ENCODE data around the gene SYT17.

Gene SYT17

GRCh38 chr16:19284207-19284606, 116.2 kb downstream of the SYT17 start:
- peak; percentile 3 for DNase-seq (ENCODE audit: low read depth, low spot score)
- no peak overlapping the region for H3K4me3 ChIP-seq (ENCODE audit: low read depth, low read length)
- no peak for TF ChIP-seq CTCF (IDR thresholded peaks at IDR 0.05; ENCODE audit: low read depth, low read length)
- in situ Hi-C loops (cut with HindIII; ENCODE audit: low sequenced_read_pairs) = no loop called here

DNA sequence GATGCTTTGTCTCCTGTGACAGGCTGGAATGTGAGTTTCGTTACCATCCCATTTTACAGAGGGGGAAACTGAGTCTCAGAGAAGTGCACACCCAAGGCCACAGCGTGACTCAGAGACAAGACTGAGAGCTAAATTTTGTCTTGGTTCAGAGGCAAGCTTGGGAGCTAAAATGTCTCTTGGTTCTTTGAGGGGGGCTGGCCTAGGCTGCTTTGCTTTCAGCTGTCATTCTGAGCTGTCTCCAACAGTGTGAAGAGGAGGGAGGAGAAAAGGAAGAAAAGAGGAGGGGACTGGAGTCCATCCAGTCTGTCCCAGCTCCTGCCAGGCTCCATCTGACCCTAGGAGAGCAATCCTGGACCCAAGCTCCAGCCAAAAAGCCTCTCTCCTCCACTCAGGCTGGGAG, 117.4 kb downstream of the SYT17 start, which contains the start of gene CLEC19A:
CLEC19A (plus strand) TSS at position 301 of the 400 bp plus-strand sequence. CDS start 121 bp downstream, outside the sequence.
- TF ChIP-seq CTCF (IDR thresholded peaks at IDR 0.05; ENCODE audit: low read depth, low read length) = no peak
- in situ Hi-C loops (cut with HindIII; ENCODE audit: low sequenced_read_pairs) = no loop called here
- no peak within 1 kb of the TSS for H3K4me3 ChIP-seq (ENCODE audit: low read depth, low read length)
- DNase-seq (ENCODE audit: low read depth, low spot score) = no peak

DNA sequence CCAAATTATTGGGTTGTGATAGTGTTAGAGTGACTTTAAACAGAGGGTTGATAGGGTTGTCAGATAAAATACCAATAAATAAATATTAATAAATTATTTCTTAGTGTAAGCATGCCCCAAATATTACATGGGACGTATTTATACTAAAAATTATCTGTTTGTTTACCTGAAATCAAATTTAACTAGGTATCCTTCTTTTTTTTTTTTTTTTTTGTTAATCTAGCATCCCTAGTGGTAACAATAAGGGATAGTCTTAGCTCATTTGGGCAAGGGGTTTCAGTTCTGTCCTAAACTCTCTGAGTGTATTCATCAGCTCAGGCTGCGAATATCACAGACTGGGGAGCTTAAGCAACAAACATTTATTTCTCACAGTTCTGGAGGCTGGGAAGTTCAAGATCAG, 118.8 kb downstream of the SYT17 start:
- TF ChIP-seq CTCF (IDR thresholded peaks at IDR 0.05; ENCODE audit: low read depth, low read length) = no peak
- in situ Hi-C loops (cut with HindIII; ENCODE audit: low sequenced_read_pairs) = no loop called here
- DNase-seq (ENCODE audit: low read depth, low spot score) = no peak
- H3K4me3 ChIP-seq (ENCODE audit: low read depth, low read length) = no peak overlapping the region

DNA sequence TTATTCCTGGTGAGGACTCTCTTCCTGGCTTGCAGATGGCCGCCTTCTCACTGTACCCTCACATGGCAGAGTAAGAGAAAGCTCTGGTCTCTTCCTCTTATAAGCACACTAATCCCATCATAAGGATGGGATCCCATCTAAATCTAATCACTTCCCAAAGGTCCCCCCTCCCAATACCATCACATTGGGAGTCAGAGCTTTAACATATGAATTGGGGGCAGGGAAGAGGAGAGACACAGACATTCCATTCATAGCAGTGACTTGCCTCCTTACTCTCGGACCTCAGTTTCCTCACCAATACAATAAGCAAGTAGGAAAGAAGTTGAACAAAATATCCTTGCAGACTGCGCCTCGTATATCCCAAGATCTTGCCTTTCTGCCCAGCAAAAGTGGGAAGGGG, 119.2 kb downstream of the SYT17 start:
- in situ Hi-C loops (cut with HindIII; ENCODE audit: low sequenced_read_pairs) = no loop called here
- H3K4me3 ChIP-seq (ENCODE audit: low read depth, low read length) = no peak overlapping the region
- no peak for TF ChIP-seq CTCF (IDR thresholded peaks at IDR 0.05; ENCODE audit: low read depth, low read length)
- no peak for DNase-seq (ENCODE audit: low read depth, low spot score)

DNA sequence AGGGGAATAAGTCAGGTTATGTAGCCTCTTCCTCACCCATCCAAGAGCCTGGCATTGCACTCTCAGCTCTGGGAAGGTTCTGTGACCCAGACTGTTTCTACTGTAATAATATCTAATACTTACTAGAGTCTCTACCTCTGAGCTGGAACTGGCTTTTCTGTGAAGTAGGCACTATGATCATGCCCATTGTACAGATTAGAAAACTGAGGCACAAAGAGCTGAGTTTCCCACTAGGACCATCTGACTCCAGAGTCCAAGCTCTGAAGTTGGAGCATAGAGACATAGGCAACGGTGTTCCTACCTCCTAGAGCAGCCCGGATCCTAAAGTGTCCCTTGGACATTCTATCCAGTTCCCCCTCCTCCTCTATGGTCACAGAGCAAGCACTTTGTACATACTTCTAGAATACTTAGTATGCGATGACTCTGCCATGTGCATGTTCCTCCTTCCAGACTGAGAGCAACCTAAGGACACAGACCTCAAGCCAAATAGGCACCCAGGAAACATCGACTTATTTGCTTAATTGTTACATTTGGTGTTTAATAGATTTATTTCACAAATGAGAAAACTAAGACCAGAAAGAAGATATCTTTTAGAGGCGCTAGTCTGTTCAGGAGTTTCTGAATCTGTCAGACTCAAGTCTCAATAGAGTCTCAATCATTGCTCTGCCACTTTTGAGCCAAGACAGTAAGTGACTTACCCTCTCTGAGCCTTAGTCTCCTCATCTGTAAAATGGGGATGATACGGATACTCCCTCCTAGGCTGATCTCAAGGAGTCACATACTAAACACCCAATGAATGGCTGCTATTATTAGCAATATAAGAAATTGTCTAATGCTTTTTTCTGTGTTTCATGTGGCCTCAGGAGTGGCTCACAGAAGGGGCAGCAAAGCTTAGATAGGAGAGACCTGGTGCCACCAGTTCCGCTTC, 121.1 kb downstream of the SYT17 start:
- in situ Hi-C loops (cut with HindIII; ENCODE audit: low sequenced_read_pairs) = no loop called here
- no peak overlapping the region for H3K4me3 ChIP-seq (ENCODE audit: low read depth, low read length)
- no peak for DNase-seq (ENCODE audit: low read depth, low spot score)
- no peak for TF ChIP-seq CTCF (IDR thresholded peaks at IDR 0.05; ENCODE audit: low read depth, low read length)

DNA sequence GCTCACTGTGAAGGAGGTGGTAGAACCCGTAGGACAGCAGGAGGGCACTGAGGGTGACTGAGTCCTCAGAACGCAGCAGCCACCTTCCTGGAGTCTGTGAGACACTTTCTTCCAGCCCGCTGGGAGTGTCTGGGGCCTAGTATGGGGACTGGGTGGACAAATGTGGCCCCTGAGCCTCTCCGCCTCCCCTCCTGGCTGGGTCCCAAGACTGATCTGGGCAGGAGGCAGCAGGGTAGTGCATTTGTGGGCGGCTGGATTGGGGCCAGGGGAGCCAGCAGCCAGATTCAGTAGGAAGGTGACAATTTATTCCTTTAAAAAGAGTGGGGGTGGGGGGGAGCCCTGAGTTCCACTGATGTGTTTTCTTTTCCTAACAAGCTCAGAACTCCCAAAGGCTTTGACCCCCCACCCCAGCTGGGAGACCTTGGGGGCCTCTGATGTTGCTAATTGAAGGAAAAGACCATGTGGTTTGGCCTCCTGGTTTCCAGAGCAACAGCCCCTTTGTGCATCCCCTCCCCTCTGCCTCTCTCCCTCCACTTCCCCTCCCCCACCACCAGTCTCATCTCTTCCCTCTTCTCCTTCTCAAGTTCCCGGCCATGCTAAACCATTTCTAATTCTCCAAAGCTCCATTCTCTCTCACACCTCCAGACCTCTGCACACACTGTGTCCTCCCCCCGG, 121.9 kb downstream of the SYT17 start:
- in situ Hi-C loops (cut with HindIII; ENCODE audit: low sequenced_read_pairs) = no loop called here
- no peak overlapping the region for H3K4me3 ChIP-seq (ENCODE audit: low read depth, low read length)
- TF ChIP-seq CTCF (IDR thresholded peaks at IDR 0.05; ENCODE audit: low read depth, low read length) = no peak
- DNase-seq (ENCODE audit: low read depth, low spot score) = no peak

Measured in astrocyte of the spinal cord (primary cell).